Measurements from ENCODE around the gene ANKRD18A.

DNA sequence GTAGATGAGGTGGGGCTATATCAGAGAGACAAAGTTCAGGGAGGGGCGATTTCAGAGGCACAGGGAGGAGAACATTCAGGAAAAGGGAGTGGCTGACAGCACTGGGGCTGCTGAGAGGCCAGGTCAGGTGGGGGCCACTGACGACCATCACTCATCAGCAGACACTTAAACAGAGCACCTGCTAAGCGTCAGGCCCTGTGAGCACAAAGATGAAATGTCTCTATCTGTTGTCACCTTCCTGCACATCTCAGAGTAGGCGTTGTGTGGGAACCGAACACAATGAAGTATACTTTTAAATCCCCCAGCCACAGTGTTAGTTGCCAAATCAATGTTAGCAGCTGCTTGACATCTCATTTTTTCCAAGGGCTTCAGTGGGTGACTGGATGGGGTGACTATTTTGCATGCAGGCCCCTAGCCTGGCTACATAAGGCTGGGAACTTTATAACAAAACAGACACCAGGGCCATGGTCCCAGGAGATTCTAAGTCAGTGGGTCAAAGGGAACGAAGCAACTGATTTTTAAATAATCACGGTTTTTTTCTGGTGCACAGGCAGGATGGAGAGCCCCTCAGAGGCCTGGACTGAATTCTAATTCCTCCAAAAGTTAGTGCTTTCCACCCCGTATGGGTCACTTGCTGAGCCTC is 31.1 kb upstream of the ANKRD18A start:
- TF ChIP-seq, protein P1, sequence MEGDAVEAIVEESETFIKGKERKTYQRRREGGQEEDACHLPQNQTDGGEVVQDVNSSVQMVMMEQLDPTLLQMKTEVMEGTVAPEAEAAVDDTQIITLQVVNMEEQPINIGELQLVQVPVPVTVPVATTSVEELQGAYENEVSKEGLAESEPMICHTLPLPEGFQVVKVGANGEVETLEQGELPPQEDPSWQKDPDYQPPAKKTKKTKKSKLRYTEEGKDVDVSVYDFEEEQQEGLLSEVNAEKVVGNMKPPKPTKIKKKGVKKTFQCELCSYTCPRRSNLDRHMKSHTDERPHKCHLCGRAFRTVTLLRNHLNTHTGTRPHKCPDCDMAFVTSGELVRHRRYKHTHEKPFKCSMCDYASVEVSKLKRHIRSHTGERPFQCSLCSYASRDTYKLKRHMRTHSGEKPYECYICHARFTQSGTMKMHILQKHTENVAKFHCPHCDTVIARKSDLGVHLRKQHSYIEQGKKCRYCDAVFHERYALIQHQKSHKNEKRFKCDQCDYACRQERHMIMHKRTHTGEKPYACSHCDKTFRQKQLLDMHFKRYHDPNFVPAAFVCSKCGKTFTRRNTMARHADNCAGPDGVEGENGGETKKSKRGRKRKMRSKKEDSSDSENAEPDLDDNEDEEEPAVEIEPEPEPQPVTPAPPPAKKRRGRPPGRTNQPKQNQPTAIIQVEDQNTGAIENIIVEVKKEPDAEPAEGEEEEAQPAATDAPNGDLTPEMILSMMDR (IDR thresholded peaks at IDR 0.05; ENCODE audit: insufficient read depth, low read length, poor library complexity, severe bottlenecking) = no peak
- TF ChIP-seq EZH2phosphoT487 (conservative IDR thresholded peaks at IDR 0.05; ENCODE audit: low read length) = no peak
